RKO (cell line): Measurements from ENCODE around the gene HIVEP2.

Experiments
- DNase-seq: peaks from one replicate; pipeline ENCODE4 v3.0.0-alpha.2; 2016; ENCODE audit warnings: low spot score

HIVEP2 gene

GRCh38 chr6:142914937-142915697 is 29.9 kb downstream of the HIVEP2 start:
- no peak for DNase-seq

- no peak for DNase-seq
Measured at GRCh38 chr6:142914369-142914768, 30.6 kb downstream of the HIVEP2 start.

- no peak for DNase-seq
Measured at GRCh38 chr6:142913511-142914047, 31.4 kb downstream of the HIVEP2 start.

GRCh38 chr6:142913036-142913510 is 31.9 kb downstream of the HIVEP2 start:
- DNase-seq = no peak

GRCh38 chr6:142912125-142912524 is 32.9 kb downstream of the HIVEP2 start:
- DNase-seq = no peak

GRCh38 chr6:142911430-142911829 is 33.5 kb downstream of the HIVEP2 start:
- DNase-seq = no peak

- no peak for DNase-seq
Measured at GRCh38 chr6:142909686-142910085, 35.3 kb downstream of the HIVEP2 start.

- DNase-seq = no peak
Measured at GRCh38 chr6:142908235-142908634, 36.7 kb downstream of the HIVEP2 start.

GRCh38 chr6:142907544-142907943 is 37.4 kb downstream of the HIVEP2 start:
- DNase-seq = no peak

- DNase-seq = no peak
Measured at GRCh38 chr6:142906945-142907470, 38.0 kb downstream of the HIVEP2 start.

- no peak for DNase-seq
Measured at GRCh38 chr6:142903812-142904211, 41.2 kb downstream of the HIVEP2 start.

- peak; percentile 81 for DNase-seq
Measured at GRCh38 chr6:142902636-142903053, 42.3 kb downstream of the HIVEP2 start.

GRCh38 chr6:142901611-142902010 is 43.4 kb downstream of the HIVEP2 start:
- DNase-seq = no peak

- DNase-seq = no peak
Measured at GRCh38 chr6:142900227-142900971, 44.6 kb downstream of the HIVEP2 start.

GRCh38 chr6:142898927-142899895 is 45.8 kb downstream of the HIVEP2 start:
- DNase-seq = no peak

GRCh38 chr6:142897659-142898058 is 47.3 kb downstream of the HIVEP2 start:
- DNase-seq = no peak

GRCh38 chr6:142896732-142897131 is 48.2 kb downstream of the HIVEP2 start:
- no peak for DNase-seq

GRCh38 chr6:142893088-142893487 is 51.9 kb downstream of the HIVEP2 start:
- peak; percentile 11 for DNase-seq

GRCh38 chr6:142892254-142893021 is 52.5 kb downstream of the HIVEP2 start:
- DNase-seq = no peak

- DNase-seq = no peak
Measured at GRCh38 chr6:142891454-142891853, 53.5 kb downstream of the HIVEP2 start.

- no peak for DNase-seq
Measured at GRCh38 chr6:142888456-142888855, 56.5 kb downstream of the HIVEP2 start.
